H1 (cell line): Measurements from ENCODE around the gene CFAP74. TPM values are rescaled to one million over a fixed set of nuclear protein-coding genes. Genes with fewer than 3 reads are reported as not detected.

ENCODE experiments used
- SP1 ChIP-seq: IDR thresholded peaks from 2 replicates; pipeline ENCODE4 v1.6.1; 2011; ENCODE audit warnings: low read depth, low read length
- polyA plus RNA-seq, 7 experiments: library from polyadenylated mRNA; depleted of rRNA in 3 of 7; stranded (reverse) in 5 of 7; unstranded in 2 of 7; fragments of >200 nt in 5 of 7; fragments of 200-250 nt in 2 of 7; gene quantifications; 1 replicate in 5 of 7; 2 replicates in 1 of 7; 4 replicates in 1 of 7; pipeline versions ENCODE4 v1.2.1 to v1.2.3, GENCODE V29; 2011 to 2013; ENCODE audit warnings: missing spikeins in 2 of 7, mixed read lengths in 2 of 7
- total RNA-seq: library from RNA; stranded (reverse); fragmentation: NEBNext Ultra II Directional; extraction: Animal tissue kit (Norgen Biotek cat#: 25700); gene quantifications from 2 replicates; pipeline ENCODE4 v1.2.1, GENCODE V29; 2021

The CFAP74 gene
- total and polyA plus RNA-seq, 2 of the 8 experiments (the other 6 are each of a cell fraction or from before 2014, with no cell fraction given): 0.09 to 0.20 TPM

DNA sequence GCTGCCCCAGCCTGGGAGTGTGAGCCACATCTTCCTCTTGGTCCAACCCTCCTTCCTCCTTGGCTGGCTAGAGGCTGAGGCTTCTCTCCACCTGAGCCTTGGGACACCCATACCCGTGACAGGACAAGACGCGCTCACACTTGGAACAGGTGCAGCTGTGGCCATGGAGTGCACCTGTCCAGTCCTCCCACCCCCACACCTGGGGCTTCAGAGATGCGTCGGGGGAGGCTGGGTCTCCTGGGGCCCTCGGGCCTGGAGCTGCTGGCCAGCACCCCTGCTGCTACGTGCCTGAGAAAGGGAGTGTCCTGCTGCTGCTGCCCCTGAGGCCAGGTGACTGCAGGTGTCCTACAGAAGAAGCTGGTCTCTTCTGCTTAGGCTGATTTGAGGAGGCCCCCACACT, 47.5 kb downstream of the CFAP74 start (continued):
- no peak for TF ChIP-seq SP1
